Cardiac muscle cell (in vitro differentiated cells and primary cell): ENCODE results near the gene DMRTB1. TPM values are rescaled to one million over a fixed set of nuclear protein-coding genes. Genes with fewer than 3 reads are reported as not detected.

ENCODE experiments used
- DNase-seq, 2 donors: peaks; one replicate each; pipeline versions ENCODE4 v3.0.0 to v3.0.0-alpha.2; 2010 to 2017; ENCODE audit warnings: low read depth in 1 of 2, low spot score in 1 of 2
- H3K27ac ChIP-seq: fragments of 200-600 bp; sonication (generic); 2 replicates; pipeline ENCODE4 v1.5.1; 2016
- H3K27me3 ChIP-seq: fragments of 200-600 bp; sonication (generic); 2 replicates; pipeline ENCODE4 v1.6.0; 2016; ENCODE audit warnings: control low read depth
- H3K36me3 ChIP-seq: fragments of 200-600 bp; sonication (generic); 2 replicates; pipeline ENCODE4 v1.5.1; 2016; ENCODE audit warnings: control low read depth
- H3K4me1 ChIP-seq: fragments of 200-600 bp; sonication (generic); 2 replicates; pipeline ENCODE4 v1.8.1; 2017; ENCODE audit warnings: low read depth, mild to moderate bottlenecking, mixed run types
- H3K4me3 ChIP-seq: fragments of 200-600 bp; sonication (generic); 2 replicates; pipeline ENCODE4 v1.5.1; 2016; ENCODE audit warnings: mild to moderate bottlenecking
- H3K9me3 ChIP-seq: fragments of 200-600 bp; sonication (generic); 2 replicates; pipeline ENCODE4 v1.5.1; 2017; ENCODE audit warnings: low read depth, mild to moderate bottlenecking, control low read depth
- CTCF ChIP-seq: IDR thresholded peaks from 2 replicates; pipeline ENCODE4 v1.5.1; 2012; ENCODE audit warnings: low read depth, mild to moderate bottlenecking, low read length
- polyA plus RNA-seq: library from polyadenylated mRNA; unstranded; fragments of >200 nt; fragmentation: Nextera tagmentation; extraction: Ambion mirVana; gene quantifications from 2 replicates; pipeline ENCODE4 v1.2.1, GENCODE V29; 2016
- total RNA-seq: library from RNA; depleted of rRNA; stranded (reverse); fragments of >200 nt; gene quantifications from 2 replicates; pipeline ENCODE4 v1.2.3, GENCODE V29; 2016

Gene DMRTB1
- total and polyA plus RNA-seq, 2 experiments from 2014 or later: not detected

GRCh38 chr1:53499257-53500203 is 40.3 kb downstream of the DMRTB1 start:
- no peak for TF ChIP-seq CTCF
- Histone ChIP-seq H3K27ac (no peak overlapping the region), H3K9me3 (no peaks in the 10 kb centered on the region), H3K4me3 (no peak overlapping the region), H3K36me3 (no peaks in the 10 kb centered on the region), H3K4me1 (peaks cover 16% of the 10 kb centered on the region), H3K27me3 (no peaks in the 10 kb centered on the region)
- no peak for DNase-seq

- H3K9me3 ChIP-seq: no peaks in the 10 kb centered on the region
- DNase-seq: peak in 1 of 2 donors; percentile 83
- H3K4me3 ChIP-seq: no peak overlapping the region
- H3K36me3 ChIP-seq: no peaks in the 10 kb centered on the region
- TF ChIP-seq CTCF: no peak
- peaks cover 16% of the 10 kb centered on the region for H3K4me1 ChIP-seq
- no peak overlapping the region for H3K27ac ChIP-seq
- no peaks in the 10 kb centered on the region for H3K27me3 ChIP-seq
Measured at GRCh38 chr1:53500204-53501064, 41.2 kb downstream of the DMRTB1 start.

GRCh38 chr1:53501065-53502005 is 42.1 kb downstream of the DMRTB1 start:
- Histone ChIP-seq H3K4me1 (peaks cover 16% of the 10 kb centered on the region), H3K9me3 (no peaks in the 10 kb centered on the region), H3K4me3 (no peak overlapping the region), H3K27ac (no peak overlapping the region), H3K27me3 (no peaks in the 10 kb centered on the region), H3K36me3 (no peaks in the 10 kb centered on the region)
- no peak for DNase-seq
- TF ChIP-seq CTCF: no peak

GRCh38 chr1:53502641-53503432 is 43.6 kb downstream of the DMRTB1 start:
- Histone ChIP-seq H3K4me1 (peaks cover 16% of the 10 kb centered on the region), H3K27me3 (no peaks in the 10 kb centered on the region), H3K9me3 (no peaks in the 10 kb centered on the region), H3K4me3 (no peak overlapping the region), H3K36me3 (no peaks in the 10 kb centered on the region), H3K27ac (no peak overlapping the region)
- DNase-seq: peak in 1 of 2 donors; percentile 49
- TF ChIP-seq CTCF: no peak
